GM23338 (cell line): ENCODE measurements around the gene TMEM126B. TPM values are rescaled to one million over a fixed set of nuclear protein-coding genes. Genes with fewer than 3 reads are reported as not detected.

Experiments used
- ATAC-seq: fragments of 200-7000 bp; cut with Tn5 transposase; 3 replicates; pipeline ENCODE4 v1.9.1; 2020
- DNase-seq: peaks from one replicate; pipeline ENCODE4 v3.0.0-alpha.2; 2015; ENCODE audit warnings: low spot score
- H2AFZ ChIP-seq: fragments of 200-600 bp; sonication (generic); 2 replicates; pipeline ENCODE4 v1.8.0; 2016; ENCODE audit warnings: antibody characterized with exemption, mild to moderate bottlenecking, moderate library complexity
- H3F3A ChIP-seq: fragments of 200-600 bp; sonication (generic); replicated peaks from 2 replicates; pipeline ENCODE4 v1.8.0; 2017; ENCODE audit warnings: antibody characterized with exemption, mixed run types, low read depth
- H3K27ac ChIP-seq: fragments of 200-600 bp; sonication (generic); 2 replicates; pipeline ENCODE4 v1.6.1; 2016; ENCODE audit warnings: low read depth
- H3K27me3 ChIP-seq: fragments of 200-600 bp; sonication (generic); 2 replicates; pipeline ENCODE4 v1.8.0; 2016; ENCODE audit warnings: mild to moderate bottlenecking, mixed run types, moderate library complexity; ENCODE audit not compliant: insufficient read depth
- H3K36me3 ChIP-seq: fragments of 200-600 bp; sonication (generic); 2 replicates; pipeline ENCODE4 v1.8.0; 2016; ENCODE audit warnings: mild to moderate bottlenecking; ENCODE audit not compliant: insufficient read depth
- H3K4me1 ChIP-seq: fragments of 200-600 bp; sonication (generic); 2 replicates; pipeline ENCODE4 v1.8.0; 2016; ENCODE audit warnings: mild to moderate bottlenecking, moderate library complexity; ENCODE audit not compliant: insufficient read depth
- H3K4me2 ChIP-seq: fragments of 200-600 bp; sonication (generic); 2 replicates; pipeline ENCODE4 v1.7.1; 2017; ENCODE audit warnings: mixed run types
- H3K4me3 ChIP-seq: fragments of 200-600 bp; sonication (generic); 2 replicates; pipeline ENCODE4 v1.6.1; 2016; ENCODE audit warnings: mixed run types
- H3K79me2 ChIP-seq: fragments of 200-600 bp; sonication (generic); replicated peaks from 2 replicates; pipeline ENCODE4 v1.8.0; 2017; ENCODE audit warnings: mild to moderate bottlenecking; ENCODE audit not compliant: insufficient read depth
- H3K9me2 ChIP-seq: fragments of 200-600 bp; sonication (generic); 2 replicates; pipeline ENCODE4 v1.8.0; 2017; ENCODE audit not compliant: insufficient read depth
- H4K20me1 ChIP-seq: fragments of 200-600 bp; sonication (generic); replicated peaks from 2 replicates; pipeline ENCODE4 v1.8.0; 2017; ENCODE audit warnings: mild to moderate bottlenecking; ENCODE audit not compliant: insufficient read depth
- H3K27ac Mint-ChIP-seq: 2 replicates; pipeline ENCODE4 v1.8.0; 2020; ENCODE audit warnings: inconsistent platforms, mild to moderate bottlenecking, moderate library complexity, mixed read lengths
- H3K27me3 Mint-ChIP-seq: 3 replicates; pipeline ENCODE4 v1.8.0; 2022; ENCODE audit warnings: low read depth, mild to moderate bottlenecking, moderate library complexity, mixed read lengths, inconsistent platforms; ENCODE audit not compliant: insufficient read depth, poor library complexity
- H3K36me3 Mint-ChIP-seq: 3 replicates; pipeline ENCODE4 v1.8.0; 2021; ENCODE audit warnings: low read depth, mild to moderate bottlenecking, inconsistent platforms, moderate library complexity, mixed read lengths
- H3K4me1 Mint-ChIP-seq: 3 replicates; pipeline ENCODE4 v1.8.0; 2020; ENCODE audit warnings: mild to moderate bottlenecking, inconsistent platforms, mixed read lengths
- H3K4me3 Mint-ChIP-seq: 3 replicates; pipeline ENCODE4 v1.8.0; 2021; ENCODE audit warnings: moderate library complexity, mild to moderate bottlenecking, inconsistent platforms, mixed read lengths
- H3K9me3 Mint-ChIP-seq: 3 replicates; pipeline ENCODE4 v1.8.0; 2020; ENCODE audit warnings: moderate library complexity, mild to moderate bottlenecking, inconsistent platforms, mixed read lengths
- CREB1 ChIP-seq: fragments of 250-450 bp; sonication (Bioruptor Pico); IDR thresholded peaks from 2 replicates; pipeline ENCODE4 v1.5.0; 2020; ENCODE audit warnings: low read depth, mild to moderate bottlenecking, moderate library complexity
- EZH2 ChIP-seq: fragments of 200-600 bp; sonication (generic); IDR thresholded peaks from one replicate; pipeline ENCODE4 v1.8.0; 2017; ENCODE audit warnings: antibody characterized with exemption, mild to moderate bottlenecking, low read depth; ENCODE audit not compliant: unreplicated experiment
- EZH2phosphoT487 ChIP-seq: fragments of 200-600 bp; sonication (generic); IDR thresholded peaks from one replicate; pipeline ENCODE4 v1.8.1; 2018; ENCODE audit warnings: antibody characterized with exemption; ENCODE audit not compliant: unreplicated experiment
- JUNB ChIP-seq: IDR thresholded peaks from one replicate; pipeline ENCODE4 v1.6.1; 2016; ENCODE audit warnings: antibody characterized with exemption; ENCODE audit not compliant: unreplicated experiment
- NANOG ChIP-seq: IDR thresholded peaks from 2 replicates; pipeline ENCODE4 v1.6.1; 2016; ENCODE audit warnings: antibody characterized with exemption, borderline replicate concordance
- POLR2AphosphoS5 ChIP-seq: IDR thresholded peaks from 2 replicates; pipeline ENCODE4 v1.6.1; 2016; ENCODE audit warnings: antibody characterized with exemption, low read depth
- REST ChIP-seq: IDR thresholded peaks from one replicate; pipeline ENCODE4 v1.6.1; 2018; ENCODE audit warnings: antibody characterized with exemption; ENCODE audit not compliant: unreplicated experiment
- ZNF331 ChIP-seq: fragments of 250-450 bp; sonication (Bioruptor Pico); IDR thresholded peaks from 2 replicates; pipeline ENCODE4 v1.5.0; 2020; ENCODE audit warnings: low read depth, mild to moderate bottlenecking, moderate library complexity
- polyA plus RNA-seq: library from polyadenylated mRNA; unstranded; fragments of >200 nt; fragmentation: Nextera tagmentation; extraction: Ambion mirVana; gene quantifications from 2 replicates; pipeline ENCODE4 v1.2.1, GENCODE V29; 2016
- total RNA-seq: library from RNA; depleted of rRNA; stranded (reverse); fragments of >200 nt; shearing (Covaris generic); gene quantifications from 2 replicates; pipeline ENCODE4 v1.2.3, GENCODE V29; 2014
- TF ChIP-seq, protein P1 (sequence below), 2 experiments: fragments of 200-600 bp in 1 of 2; sonication (generic) in 1 of 2; conservative IDR thresholded peaks; 2 replicates each; pipeline versions ENCODE4 v1.5.1 to v1.6.1; 2016 to 2017; ENCODE audit warnings: antibody characterized with exemption in 2 of 2, low read depth in 2 of 2, mild to moderate bottlenecking in 2 of 2, moderate library complexity in 1 of 2
- TF ChIP-seq, protein P2 (sequence below): IDR thresholded peaks from 2 replicates; pipeline ENCODE4 v1.6.1; 2016; ENCODE audit warnings: antibody characterized with exemption

TMEM126B gene
- total and polyA plus RNA-seq, 2 experiments from 2014 or later, result 93.0 to 169 TPM

GRCh38 chr11:85582111-85582510 lies 46.3 kb upstream of the TMEM126B start (continued):
- TF ChIP-seq JUNB, result no peak

DNA sequence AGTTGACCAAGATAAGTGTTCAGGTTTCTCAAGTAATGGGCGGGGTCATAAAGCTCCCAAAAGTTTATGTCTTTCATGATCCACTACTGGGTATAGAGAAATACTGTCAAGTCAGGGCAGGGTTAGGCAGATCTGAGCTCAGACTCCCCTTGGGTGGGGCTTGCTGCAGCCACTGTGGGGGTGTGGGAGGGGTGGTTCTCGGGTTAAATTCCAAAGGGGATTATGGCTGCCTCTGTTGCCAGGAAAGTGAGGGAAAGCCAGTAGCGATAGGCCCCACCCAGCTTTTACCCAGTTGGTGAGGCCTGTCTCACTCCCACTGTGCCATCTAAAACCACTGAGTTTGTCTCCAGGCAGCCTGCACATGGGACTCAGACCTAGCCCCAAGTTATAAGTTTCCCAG lies 39.0 kb upstream of the TMEM126B start:
- no peak overlapping the region for H2AFZ ChIP-seq
- ATAC-seq, result peak; percentile 41; the same call in 1 of the 3 replicates
- H3K27ac Mint-ChIP-seq, result no peak overlapping the region

DNA sequence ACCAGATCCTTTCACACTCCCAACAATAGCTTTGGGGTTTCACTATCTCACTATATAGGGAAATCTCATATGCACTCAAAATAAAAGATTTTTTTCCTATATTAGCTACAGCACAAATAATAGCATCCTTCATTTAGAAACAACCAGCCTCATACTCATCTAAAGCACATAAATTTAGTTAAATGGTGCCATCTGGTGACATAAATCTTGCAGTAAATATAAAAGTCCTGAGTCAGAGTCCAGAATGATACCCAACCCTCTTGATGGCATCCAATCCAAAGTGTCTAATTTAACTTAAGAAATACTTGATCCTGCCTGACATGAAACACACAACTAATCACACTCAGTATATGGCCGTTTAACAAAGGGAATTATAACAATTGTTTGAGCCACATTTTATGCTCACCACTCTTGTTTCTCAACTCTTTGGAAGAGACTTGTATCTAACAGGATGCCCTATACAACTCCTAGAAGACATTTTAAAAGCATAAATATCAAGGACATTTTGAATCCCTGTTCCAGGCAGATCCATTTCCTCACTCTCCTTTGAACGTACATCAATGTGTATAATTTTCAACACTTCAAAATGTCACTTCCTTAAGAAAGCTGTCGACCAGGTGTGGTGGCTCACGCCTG lies 37.4 kb upstream of the TMEM126B start:
- DNase-seq (peak; percentile 72), ATAC-seq (peak; percentile 55)
- H2AFZ ChIP-seq, result no peak overlapping the region
- H4K20me1 ChIP-seq, result no peaks in the 10 kb centered on the region
- H3K4me3 ChIP-seq, result no peak overlapping the region
- no peak overlapping the region for H3K4me3 Mint-ChIP-seq
- H3K27me3 Mint-ChIP-seq, result peaks cover 2% of the 10 kb centered on the region
- no peak overlapping the region for H3K4me2 ChIP-seq
- peaks cover 46% of the 10 kb centered on the region for H3K36me3 Mint-ChIP-seq
- no peaks in the 10 kb centered on the region for H3K79me2 ChIP-seq
- H3K27me3 ChIP-seq, result no peaks in the 10 kb centered on the region
- H3K27ac ChIP-seq, result no peak overlapping the region
- peaks cover 37% of the 10 kb centered on the region for H3K9me3 Mint-ChIP-seq
- H3K27ac Mint-ChIP-seq, result no peak overlapping the region
- peaks cover 7% of the 10 kb centered on the region for H3K4me1 ChIP-seq
- no peaks in the 10 kb centered on the region for H3K36me3 ChIP-seq
- H3K4me1 Mint-ChIP-seq, result peaks cover 4% of the 10 kb centered on the region; the same call in 2 of the 3 replicates
- no peaks in the 10 kb centered on the region for H3F3A ChIP-seq
- TF ChIP-seq REST (no peak), CREB1 (no peak), EZH2phosphoT487 (no peak), NANOG (no peak)
- TF ChIP-seq, protein P1, sequence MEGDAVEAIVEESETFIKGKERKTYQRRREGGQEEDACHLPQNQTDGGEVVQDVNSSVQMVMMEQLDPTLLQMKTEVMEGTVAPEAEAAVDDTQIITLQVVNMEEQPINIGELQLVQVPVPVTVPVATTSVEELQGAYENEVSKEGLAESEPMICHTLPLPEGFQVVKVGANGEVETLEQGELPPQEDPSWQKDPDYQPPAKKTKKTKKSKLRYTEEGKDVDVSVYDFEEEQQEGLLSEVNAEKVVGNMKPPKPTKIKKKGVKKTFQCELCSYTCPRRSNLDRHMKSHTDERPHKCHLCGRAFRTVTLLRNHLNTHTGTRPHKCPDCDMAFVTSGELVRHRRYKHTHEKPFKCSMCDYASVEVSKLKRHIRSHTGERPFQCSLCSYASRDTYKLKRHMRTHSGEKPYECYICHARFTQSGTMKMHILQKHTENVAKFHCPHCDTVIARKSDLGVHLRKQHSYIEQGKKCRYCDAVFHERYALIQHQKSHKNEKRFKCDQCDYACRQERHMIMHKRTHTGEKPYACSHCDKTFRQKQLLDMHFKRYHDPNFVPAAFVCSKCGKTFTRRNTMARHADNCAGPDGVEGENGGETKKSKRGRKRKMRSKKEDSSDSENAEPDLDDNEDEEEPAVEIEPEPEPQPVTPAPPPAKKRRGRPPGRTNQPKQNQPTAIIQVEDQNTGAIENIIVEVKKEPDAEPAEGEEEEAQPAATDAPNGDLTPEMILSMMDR (conservative IDR thresholded peaks at IDR 0.05; ENCODE audit: low read depth in 2 of 2), result peak; percentile 62 to 65
- H3K9me2 ChIP-seq, result no peaks in the 10 kb centered on the region

More for the DNA sequence above, 39.0 kb upstream of the TMEM126B start:
- H3K27me3 ChIP-seq, result no peaks in the 10 kb centered on the region
- H3K4me1 ChIP-seq, result peaks cover 7% of the 10 kb centered on the region
- Mint-ChIP-seq H3K4me3 (no peak overlapping the region), H3K9me3 (peaks cover 47% of the 10 kb centered on the region), H3K36me3 (peaks cover 56% of the 10 kb centered on the region), H3K27me3 (peaks cover 2% of the 10 kb centered on the region), H3K4me1 (peaks cover 4% of the 10 kb centered on the region; the same call in 2 of the 3 replicates)
- no peaks in the 10 kb centered on the region for H4K20me1 ChIP-seq
- peak; percentile 12 for DNase-seq
- H3K9me2 ChIP-seq, result 0 out of 2 replicates have a peak, but pooled peaks cover 8% of the 10 kb centered on the region
- TF ChIP-seq JUNB (no peak), POLR2AphosphoS5 (no peak), EZH2 (no peak), ZNF331 (CRISPR knock-in tag) (no peak), EZH2phosphoT487 (no peak)
- TF ChIP-seq, protein P1 (conservative IDR thresholded peaks at IDR 0.05; ENCODE audit: low read depth in 2 of 2), result no peak
- TF ChIP-seq, protein P2, sequence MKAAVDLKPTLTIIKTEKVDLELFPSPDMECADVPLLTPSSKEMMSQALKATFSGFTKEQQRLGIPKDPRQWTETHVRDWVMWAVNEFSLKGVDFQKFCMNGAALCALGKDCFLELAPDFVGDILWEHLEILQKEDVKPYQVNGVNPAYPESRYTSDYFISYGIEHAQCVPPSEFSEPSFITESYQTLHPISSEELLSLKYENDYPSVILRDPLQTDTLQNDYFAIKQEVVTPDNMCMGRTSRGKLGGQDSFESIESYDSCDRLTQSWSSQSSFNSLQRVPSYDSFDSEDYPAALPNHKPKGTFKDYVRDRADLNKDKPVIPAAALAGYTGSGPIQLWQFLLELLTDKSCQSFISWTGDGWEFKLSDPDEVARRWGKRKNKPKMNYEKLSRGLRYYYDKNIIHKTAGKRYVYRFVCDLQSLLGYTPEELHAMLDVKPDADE, result no peak
- H3K36me3 ChIP-seq, result no peaks in the 10 kb centered on the region
- no peak overlapping the region for H3K4me3 ChIP-seq
- H3F3A ChIP-seq, result no peaks in the 10 kb centered on the region
- no peaks in the 10 kb centered on the region for H3K79me2 ChIP-seq
- no peak overlapping the region for H3K27ac ChIP-seq
- H3K4me2 ChIP-seq, result no peak overlapping the region
